NCI-H1092 treated with DMSO at 0.1 percent for 48 hours (cell line): ENCODE results near the gene PLXNA2.

Experiments used
- DNase-seq: peaks from one replicate; lab custom pipeline; 2025; lab: John Stamatoyannopoulos, UW

PLXNA2 gene

DNA sequence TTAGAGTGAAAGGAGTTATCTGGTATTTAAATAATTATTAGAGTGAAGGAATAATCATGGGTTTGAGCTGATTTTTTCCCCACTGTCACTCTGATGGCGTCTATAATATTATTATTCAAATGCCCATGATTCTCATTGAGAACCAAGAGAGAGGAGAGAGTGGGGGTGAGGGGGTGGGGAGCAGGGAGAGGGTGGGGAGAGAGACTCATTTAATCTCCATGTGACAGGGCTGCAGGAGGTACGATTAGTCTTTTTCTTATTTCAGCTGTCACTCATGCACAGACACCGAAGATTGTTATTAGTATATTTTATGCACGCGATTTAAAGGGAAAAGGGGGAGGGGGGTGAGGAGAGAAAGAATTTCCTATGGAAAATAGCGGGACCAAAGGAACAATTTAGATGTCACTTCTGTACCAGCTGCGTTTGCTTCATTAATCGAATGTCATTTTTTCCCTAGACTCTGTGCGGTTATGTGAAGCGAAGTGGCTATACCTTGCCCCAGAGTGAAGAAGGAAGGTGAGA, 19.9 kb downstream of the PLXNA2 start:
- DNase-seq, result no peak

- DNase-seq, result no peak
These were observed 21.0 kb downstream of the PLXNA2 start for GRCh38 chr1:208223136-208223535.

GRCh38 chr1:208222376-208223126, 21.6 kb downstream of the PLXNA2 start:
- DNase-seq, result no peak

DNA sequence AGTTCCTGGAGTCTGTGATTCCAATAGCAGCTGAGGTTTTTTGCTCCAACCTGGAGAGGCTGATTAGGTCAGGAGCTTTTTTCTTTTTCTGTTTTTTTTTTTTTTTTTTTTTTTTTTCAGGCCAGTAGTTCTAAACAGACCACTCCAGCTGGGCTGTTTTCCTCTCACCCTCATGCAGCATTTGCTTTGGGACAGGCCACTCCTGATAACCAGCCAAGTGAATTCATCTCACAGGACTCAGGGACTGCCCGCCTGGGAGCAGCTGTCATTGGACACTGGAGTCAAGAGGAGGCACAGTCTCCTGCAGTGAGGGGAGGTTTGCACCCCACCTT, 22.9 kb downstream of the PLXNA2 start:
- no peak for DNase-seq

GRCh38 chr1:208219659-208220282, 24.4 kb downstream of the PLXNA2 start:
- no peak for DNase-seq

- no peak for DNase-seq
These were observed 25.0 kb downstream of the PLXNA2 start for GRCh38 chr1:208219098-208219658.

GRCh38 chr1:208218237-208219097, 25.7 kb downstream of the PLXNA2 start:
- DNase-seq, result no peak

- no peak for DNase-seq
These were observed 26.4 kb downstream of the PLXNA2 start for GRCh38 chr1:208217781-208218180.

GRCh38 chr1:208216806-208217205, 27.4 kb downstream of the PLXNA2 start:
- DNase-seq, result no peak

- DNase-seq, result no peak
These were observed 28.1 kb downstream of the PLXNA2 start for GRCh38 chr1:208216062-208216461.

DNA sequence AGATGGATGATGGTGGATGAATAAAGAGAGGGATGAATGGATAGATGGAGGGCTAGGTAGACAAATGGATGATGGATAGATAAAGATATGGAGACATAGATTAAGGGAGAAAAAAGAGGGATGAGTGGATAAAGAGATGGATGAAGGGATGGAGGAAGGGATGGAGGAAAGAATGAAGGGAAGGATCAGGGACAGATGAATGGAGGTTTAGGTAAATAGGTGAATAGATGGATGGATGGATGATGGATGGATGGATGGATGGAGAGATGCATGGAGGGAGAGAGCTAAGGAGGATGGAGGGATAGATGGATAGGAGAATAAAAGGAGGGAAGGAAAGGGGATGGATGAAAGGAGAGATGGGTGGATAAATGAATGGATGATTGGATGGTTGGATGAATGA, 28.8 kb downstream of the PLXNA2 start:
- DNase-seq, result no peak

DNA sequence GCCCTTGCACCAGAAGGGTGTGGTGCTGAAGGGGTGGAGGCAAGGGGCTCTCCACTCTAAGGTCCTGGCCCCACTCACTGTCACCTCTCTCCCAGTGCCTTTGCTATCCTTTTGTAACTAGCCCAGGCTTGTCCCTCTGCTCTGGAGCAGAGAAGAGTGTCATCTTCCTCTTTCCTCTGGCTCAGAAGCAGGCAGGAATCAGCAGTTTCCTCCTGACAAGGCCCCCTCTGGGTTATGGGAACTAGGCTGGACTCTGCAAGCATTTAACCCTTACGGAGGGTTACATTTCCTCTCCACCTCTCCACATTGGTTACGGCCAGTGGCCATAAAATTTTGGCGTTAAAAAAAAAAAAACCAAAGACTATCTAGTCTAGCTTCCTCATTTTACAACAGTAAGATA, 30.4 kb downstream of the PLXNA2 start:
- no peak for DNase-seq

- no peak for DNase-seq
These were observed 31.3 kb downstream of the PLXNA2 start for GRCh38 chr1:208212893-208213292.

GRCh38 chr1:208211921-208212843, 32.0 kb downstream of the PLXNA2 start:
- DNase-seq, result no peak

DNA sequence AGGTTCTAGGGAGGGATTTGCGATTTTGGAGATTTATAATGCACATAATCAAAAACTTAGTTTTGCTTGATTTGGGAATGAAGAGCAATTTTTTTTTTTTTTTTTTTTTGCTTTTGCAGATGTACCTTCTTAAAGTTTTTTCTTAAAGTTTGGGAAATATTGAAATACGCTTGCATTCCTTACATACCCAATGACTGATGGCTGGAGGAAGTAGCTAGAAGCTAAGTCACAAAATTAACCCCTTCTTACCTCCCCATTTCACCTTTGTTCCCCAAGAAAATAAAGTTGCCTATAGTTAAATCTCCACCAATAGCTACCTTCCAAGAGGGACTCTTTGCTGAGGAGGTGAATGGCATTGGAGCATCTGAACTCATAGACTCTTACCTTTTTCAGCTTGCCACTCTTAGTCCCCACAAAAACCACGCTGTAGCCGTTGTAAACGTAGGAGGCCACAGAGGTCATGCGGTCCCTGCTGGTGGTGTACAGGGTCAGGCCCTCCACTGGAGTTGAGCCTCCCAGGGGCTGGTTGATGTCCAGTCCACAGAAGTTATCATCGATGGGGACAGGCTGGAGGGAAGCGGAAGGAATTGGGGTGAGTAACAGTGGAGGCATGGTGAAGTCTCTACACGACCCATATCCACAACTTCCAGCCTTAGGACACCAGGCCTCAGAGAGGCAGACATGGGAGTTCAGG, 34.1 kb downstream of the PLXNA2 start:
- no peak for DNase-seq

- no peak for DNase-seq
These were observed 34.9 kb downstream of the PLXNA2 start for GRCh38 chr1:208209286-208209685.

- no peak for DNase-seq
These were observed 36.1 kb downstream of the PLXNA2 start for GRCh38 chr1:208208132-208208487.

GRCh38 chr1:208207388-208208131, 36.6 kb downstream of the PLXNA2 start:
- no peak for DNase-seq

DNA sequence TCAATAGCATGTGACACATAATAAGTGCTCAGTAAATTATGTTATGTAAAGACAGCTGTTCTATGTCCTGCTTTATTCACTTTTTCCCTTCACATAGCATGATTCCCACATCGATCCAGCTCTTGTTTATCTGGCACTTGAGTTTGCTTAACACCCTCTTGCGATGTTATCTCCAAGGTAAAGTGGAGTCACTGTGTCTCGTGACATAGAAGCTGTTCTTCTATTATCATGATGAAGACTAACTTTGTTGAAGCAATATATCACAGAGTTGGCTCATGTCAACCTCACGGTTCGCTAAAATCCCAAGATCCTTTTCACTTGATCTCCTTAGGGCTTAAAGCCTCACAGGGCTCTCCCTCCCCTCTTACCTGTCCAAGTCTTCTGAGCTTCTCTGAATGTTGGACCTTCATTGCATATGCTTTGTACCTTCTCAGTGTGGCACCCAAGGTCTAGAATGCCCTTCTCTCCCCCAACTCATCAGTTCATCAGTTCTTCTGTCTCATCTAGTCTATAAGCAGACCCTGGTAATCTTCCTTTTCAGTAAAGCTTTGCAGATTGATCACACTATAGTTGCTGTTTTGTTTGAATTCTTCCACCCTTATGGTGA, 38.0 kb downstream of the PLXNA2 start:
- DNase-seq, result peak; percentile 82
